GM19351 (cell line): Measurements from ENCODE around the gene FAM204A.
A peak's percentile ranks its signal among the peaks of the same experiment; 100 is the strongest.

Source experiments
- ATAC-seq: cut with Tn5 transposase; IDR thresholded peaks from one replicate; pipeline ENCODE4 v1.9.1; 2021; ENCODE audit warnings: mild to moderate bottlenecking, moderate library complexity; ENCODE audit not compliant: unreplicated experiment

The FAM204A gene

GRCh38 chr10:118341791-118342637, at the start of gene FAM204A:
TSS of gene FAM204A (minus strand) at chr10:118342324. CDS start at chr10:118336415, 5,909 bp downstream.
- ATAC-seq: peak; percentile 100

DNA sequence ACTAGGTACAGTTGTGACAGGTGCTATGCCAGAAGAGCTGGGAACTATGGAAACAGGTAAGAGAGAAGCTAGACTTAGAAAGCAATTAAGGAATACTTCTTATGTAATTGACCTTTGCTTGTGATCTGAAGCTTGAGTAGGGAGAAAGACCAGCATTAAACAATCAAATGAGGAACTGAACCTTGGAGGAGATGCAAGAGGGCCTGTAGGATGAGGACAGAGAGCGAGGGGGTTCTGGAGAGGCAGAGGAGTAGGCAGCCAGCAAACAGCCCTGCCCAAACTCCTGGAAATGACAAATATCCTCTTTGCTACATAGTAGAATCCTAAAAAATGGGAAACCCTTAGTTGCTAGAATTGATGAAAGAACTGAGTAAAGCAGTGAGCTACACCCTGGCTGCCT, 41.6 kb upstream of the FAM204A start:
- no peak for ATAC-seq

DNA sequence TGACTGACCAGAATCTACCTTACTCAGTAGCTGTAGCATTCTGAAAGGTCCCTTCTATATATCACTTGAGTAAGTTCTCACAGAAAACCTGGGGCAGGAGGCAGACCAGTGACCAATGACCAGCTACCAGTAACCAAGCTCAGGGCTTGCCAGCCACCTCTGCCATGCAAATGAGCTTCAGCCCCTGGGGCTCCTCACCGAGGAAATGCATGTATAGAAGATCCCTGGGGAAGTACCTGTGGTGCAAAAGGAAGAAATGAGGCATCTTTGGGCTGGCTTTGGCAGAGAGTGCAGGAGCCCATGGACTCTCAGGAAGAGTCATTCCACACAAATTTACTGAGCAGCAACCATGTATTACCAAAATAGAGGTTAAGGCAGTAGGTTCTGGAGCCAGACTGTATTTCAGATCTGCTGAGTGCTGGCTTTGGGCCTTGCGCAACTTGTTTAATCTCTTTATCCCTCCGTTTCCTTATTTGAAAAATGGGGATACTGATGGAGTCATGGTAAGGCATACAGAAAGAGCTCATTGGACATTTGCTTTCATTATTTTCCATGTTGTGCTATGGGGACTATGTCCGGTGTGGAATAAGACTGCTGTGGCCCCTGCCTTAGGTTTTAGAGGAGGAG, 41.1 kb upstream of the FAM204A start:
- no peak for ATAC-seq

- no peak for ATAC-seq
These were observed 32.3 kb upstream of the FAM204A start for GRCh38 chr10:118374404-118374803.

DNA sequence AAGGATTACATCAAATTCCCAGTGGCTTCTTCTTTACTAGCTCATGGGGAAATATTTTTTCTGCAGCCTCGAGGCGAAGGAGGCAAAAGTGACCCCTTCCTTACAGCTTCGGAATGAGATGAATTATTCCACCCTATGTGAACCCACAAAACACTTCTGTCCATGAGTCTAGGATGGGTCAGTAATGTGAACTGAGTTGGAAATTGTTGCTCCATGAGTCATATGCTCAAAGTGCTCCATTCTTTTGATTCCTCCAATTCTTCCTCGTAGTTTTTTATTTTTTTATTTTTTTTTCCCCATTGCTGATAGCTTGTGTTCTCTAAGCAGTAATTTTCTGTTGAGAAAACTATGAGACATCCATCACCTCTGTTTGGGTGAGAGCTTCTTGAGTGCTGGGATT, 31.7 kb upstream of the FAM204A start:
- no peak for ATAC-seq

DNA sequence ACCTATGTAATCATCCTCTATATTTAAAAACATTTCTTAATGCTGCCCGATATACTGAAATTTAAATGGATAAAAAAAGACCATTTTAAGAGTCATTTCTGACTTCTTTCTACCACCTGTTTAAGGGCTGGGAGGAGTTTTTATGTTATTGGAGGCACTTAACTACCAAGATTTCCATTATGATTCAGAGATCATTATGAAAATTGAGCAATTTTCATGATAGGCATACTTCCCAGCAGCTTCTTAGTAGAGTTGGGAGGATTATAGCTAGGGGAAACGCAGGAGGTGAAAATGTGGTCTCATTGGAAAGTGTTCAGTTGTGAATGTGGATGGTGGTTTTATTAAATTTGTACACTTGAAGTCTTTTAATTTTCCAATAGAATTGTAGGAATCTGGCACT, 28.4 kb upstream of the FAM204A start:
- ATAC-seq: no peak

- ATAC-seq: no peak
These were observed 27.6 kb upstream of the FAM204A start for GRCh38 chr10:118369641-118370205.

DNA sequence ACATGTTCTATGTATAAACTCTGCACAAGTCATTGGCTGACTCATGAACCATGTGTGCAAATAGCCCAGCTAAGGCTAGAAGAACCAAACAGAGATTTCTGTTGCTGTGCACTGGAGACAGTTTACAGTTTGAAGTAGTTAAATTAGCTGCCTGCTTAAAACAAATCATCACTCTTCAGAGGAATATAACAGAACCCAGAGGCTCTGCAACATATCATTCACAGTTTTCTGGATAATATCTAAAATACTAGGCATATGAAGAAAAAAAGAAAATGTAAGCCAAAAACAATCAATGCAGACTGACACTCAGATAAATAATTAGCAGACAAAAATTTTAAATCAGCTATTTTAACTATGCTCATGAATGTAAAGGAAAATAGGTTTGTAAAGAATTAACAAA, 23.6 kb upstream of the FAM204A start:
- ATAC-seq: no peak

DNA sequence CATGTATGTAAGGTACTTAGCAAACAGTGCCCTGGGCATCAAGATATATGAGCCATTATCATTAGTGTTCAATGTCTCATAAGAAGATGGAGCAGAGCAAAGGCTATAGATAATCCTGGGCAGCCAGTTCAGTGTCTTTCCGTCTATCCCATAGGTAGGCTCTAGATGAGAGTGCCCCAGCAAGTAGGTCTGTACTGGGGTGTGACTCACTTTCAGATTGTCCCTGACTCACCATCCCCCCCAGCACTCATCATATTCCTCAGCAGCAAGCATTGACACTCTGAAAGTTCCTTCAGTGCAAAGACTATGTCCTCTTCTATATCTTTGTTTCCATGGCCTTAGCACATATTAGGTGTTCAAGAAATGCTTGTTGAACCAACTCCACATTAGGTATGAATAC, 20.0 kb upstream of the FAM204A start:
- no peak for ATAC-seq

- no peak for ATAC-seq
These were observed 16.2 kb upstream of the FAM204A start for GRCh38 chr10:118358327-118358726.

GRCh38 chr10:118357841-118358240, 15.7 kb upstream of the FAM204A start:
- ATAC-seq: no peak

DNA sequence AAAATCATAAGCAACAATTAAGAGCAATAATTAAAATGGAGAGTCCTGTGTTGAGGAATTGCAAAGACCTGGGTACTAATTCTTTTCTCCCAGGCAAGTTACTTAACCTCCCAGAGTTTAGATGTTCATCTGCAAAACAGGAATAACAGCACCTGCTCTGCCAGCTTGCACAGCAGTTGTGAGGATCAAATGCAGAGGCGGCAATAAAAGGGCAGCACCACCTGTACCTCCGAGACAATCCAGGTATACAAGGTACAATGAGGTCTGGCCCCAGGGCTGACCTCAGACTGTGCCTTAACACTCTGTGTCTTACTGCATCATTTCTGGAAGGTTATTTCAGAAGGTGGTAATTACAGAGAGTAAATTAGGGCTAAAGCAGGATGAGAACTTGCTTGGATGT, 14.5 kb upstream of the FAM204A start:
- ATAC-seq: no peak

DNA sequence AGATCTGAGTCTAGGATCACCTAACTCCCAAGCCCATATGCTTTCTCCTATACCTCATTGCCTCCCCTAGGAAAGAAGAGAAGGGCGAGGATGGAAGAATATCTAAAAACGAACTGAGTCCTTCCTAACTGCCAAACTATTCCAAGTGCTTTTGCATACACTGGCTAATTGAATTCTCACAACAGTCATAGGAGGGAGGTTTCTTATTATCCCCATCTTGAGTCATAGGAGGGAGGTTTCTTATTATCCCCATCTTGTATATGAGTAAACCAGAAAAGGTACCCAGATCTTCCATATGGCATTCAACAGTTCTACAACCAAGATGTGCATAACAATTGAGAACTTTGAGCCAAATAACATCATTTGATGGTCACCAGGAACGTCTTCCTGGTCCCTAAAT, 13.1 kb upstream of the FAM204A start:
- ATAC-seq: no peak

DNA sequence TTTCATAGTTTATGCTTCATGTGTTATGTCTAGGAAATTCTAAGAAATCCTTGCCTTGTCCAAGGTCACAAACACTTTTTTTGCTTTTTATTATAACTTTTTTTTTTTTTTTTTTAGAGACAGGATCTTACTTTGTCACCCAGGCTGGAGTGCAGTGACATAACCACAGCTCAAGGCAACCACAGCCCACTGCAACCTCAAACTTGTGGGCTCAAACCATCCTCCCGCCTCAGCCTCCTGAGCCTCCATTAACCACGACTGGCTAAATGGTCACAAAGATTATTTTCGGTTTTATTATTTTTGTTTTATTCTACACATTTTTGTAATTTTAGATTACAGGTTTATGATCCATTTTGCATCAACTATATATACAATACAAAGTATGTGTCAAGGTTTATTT, 7.1 kb upstream of the FAM204A start:
- ATAC-seq: no peak

DNA sequence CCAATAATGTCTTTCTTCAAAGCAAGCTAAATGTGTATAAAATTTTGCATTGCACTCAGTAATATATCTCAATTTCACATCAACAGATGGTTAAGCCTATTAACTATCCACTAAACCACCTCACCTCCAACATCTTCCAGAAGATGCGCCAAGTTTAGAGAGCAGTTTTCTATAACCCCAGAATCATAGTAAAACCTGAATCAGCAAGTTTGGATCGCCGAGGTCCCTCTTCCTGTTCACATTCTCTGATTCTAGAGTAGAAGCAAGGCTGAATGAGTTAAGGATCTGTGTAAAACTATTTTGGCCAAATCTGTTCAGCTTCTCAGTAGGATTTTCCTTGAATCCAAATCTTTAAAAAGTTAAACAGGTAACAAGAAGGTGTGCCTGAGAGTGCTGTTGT, 1.4 kb upstream of the FAM204A start:
- ATAC-seq: no peak

DNA sequence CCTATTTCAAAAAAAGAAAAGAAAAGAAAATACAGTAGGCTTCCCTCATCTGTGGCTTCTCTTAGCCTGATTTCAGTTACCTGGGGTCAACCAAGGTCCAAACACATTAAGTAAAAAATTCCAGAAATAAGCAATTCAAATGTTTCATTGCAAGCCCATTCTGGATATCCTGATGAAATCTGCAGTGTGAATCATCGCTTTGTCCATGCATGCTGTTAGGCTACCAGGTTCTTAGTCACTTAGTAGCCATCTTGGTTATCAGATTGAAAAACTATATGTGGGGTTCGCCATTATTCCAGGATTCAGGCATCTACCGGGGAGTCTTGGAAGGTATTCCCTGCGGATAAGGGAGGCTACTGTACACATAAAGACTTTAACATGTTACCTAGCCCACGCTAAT, 991 bp upstream of the FAM204A start:
- ATAC-seq: no peak

- peak; percentile 1 for ATAC-seq
These were observed 505 bp upstream of the FAM204A start for GRCh38 chr10:118342638-118343020.

DNA sequence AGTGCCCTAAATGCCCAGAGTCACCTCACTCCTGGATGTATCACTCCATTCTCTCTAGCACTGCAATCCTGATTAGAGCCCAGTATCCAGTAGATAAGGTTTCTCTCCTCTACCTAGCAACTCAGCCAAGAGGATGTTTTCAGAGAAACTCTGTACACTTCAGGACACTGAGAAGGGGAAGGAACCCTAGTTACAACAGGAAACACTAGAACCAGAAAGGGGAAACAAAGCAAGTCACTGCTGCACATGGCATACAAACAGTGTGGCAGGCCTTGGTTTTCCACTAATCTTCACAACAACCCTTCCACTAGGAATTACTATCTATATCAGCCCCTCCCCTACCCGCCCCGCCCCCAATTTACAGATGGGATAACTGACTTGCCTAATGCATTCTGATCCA, 1.6 kb downstream of the FAM204A start:
- ATAC-seq: no peak

DNA sequence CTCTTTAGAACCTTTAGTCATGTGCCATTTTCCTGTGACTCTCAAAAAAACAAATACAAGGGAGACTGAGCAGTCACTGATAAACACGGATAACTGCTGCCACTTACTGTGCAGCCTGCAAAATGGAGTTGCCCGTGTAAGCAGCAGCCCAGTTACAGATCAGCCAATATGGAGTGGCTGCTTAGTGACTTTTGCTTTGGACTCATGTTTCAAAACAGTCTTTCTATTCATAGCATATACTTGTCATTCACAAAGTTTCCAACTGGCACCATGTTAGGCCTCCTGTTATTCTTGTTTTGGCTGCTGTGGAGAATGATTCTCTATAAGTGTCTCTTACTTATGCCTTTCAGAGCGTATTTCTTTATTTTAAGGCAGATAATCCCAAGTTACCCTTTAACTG, 3.0 kb downstream of the FAM204A start:
- ATAC-seq: no peak

- ATAC-seq: no peak
These were observed 4.8 kb downstream of the FAM204A start for GRCh38 chr10:118337356-118337755.

DNA sequence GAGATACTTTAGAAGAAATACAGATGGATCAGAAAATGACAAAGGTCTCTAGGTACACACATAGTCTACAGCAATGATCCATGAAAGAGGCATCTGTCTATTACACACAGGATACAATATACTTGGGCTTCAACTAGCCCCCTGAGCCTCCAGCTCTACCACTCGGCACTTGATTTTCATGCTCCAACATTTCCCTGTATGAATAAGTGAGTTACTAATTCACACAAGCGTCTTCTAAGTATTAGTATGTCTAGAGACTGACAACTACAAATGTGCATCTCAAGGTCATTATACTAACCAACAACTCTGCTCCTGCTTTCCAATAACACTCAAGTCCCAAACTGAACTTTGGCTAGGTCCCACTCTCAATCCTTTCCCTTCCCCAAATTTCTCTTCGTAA, 8.3 kb downstream of the FAM204A start:
- ATAC-seq: no peak
